DND-41 (cell line): Measurements from ENCODE around the gene GNG8.

Source experiments
- EZH2 ChIP-seq: IDR thresholded peaks from 3 replicates; pipeline ENCODE4 v1.6.1; 2012; ENCODE audit warnings: borderline replicate concordance, low read depth, mild to moderate bottlenecking, moderate library complexity, low read length, inconsistent platforms; ENCODE audit not compliant: severe bottlenecking
- TF ChIP-seq, protein P1 (sequence below): IDR thresholded peaks from 2 replicates; pipeline ENCODE4 v1.5.1; 2012; ENCODE audit warnings: borderline replicate concordance, low read length, moderate library complexity, mild to moderate bottlenecking; ENCODE audit not compliant: poor library complexity, severe bottlenecking; ENCODE audit errors: extremely low read depth

DNA sequence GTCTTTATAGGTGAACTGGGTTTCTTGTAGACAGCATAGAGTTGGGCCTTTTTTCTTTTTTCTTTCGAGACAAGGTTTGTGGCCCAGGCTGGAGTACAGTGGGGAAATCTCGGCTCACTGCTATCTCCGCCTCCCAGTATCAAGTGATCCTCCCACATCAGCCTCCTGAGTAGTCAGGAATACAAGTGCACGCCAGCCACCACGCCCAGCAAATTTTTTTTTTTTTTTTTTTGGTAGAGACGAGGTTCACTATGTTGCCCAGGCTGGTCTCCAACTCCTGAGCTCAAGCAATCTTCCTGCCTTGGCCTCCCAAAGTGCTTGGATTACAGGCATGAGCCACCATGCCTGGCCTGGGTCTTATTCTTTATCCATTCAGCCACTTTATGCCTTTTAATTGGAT is 40.0 kb downstream of the GNG8 start:
- TF ChIP-seq EZH2 = no peak
- TF ChIP-seq, protein P1, sequence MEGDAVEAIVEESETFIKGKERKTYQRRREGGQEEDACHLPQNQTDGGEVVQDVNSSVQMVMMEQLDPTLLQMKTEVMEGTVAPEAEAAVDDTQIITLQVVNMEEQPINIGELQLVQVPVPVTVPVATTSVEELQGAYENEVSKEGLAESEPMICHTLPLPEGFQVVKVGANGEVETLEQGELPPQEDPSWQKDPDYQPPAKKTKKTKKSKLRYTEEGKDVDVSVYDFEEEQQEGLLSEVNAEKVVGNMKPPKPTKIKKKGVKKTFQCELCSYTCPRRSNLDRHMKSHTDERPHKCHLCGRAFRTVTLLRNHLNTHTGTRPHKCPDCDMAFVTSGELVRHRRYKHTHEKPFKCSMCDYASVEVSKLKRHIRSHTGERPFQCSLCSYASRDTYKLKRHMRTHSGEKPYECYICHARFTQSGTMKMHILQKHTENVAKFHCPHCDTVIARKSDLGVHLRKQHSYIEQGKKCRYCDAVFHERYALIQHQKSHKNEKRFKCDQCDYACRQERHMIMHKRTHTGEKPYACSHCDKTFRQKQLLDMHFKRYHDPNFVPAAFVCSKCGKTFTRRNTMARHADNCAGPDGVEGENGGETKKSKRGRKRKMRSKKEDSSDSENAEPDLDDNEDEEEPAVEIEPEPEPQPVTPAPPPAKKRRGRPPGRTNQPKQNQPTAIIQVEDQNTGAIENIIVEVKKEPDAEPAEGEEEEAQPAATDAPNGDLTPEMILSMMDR = no peak
